Smooth muscle cell (in vitro differentiated cells): Measurements from ENCODE around the gene ARHGAP28. TPM values are rescaled to one million over a fixed set of nuclear protein-coding genes. Genes with fewer than 3 reads are reported as not detected.

Experiments
- DNase-seq: peaks from one replicate; lab custom pipeline; 2025; ENCODE audit not compliant: unreplicated experiment; lab: John Stamatoyannopoulos, UW
- H2AFZ ChIP-seq: fragments of 200-600 bp; sonication (generic); 2 replicates; pipeline ENCODE4 v1.6.0; 2016; ENCODE audit warnings: antibody characterized with exemption, low read depth, mild to moderate bottlenecking
- H3F3A ChIP-seq: fragments of 200-600 bp; sonication (generic); 2 replicates; pipeline ENCODE4 v1.6.0; 2017; ENCODE audit warnings: antibody characterized with exemption, low read depth
- H3K27ac ChIP-seq: fragments of 200-600 bp; sonication (generic); 2 replicates; pipeline ENCODE4 v1.5.1; 2016; ENCODE audit warnings: low read depth, mild to moderate bottlenecking
- H3K27me3 ChIP-seq: fragments of 200-600 bp; sonication (generic); 2 replicates; pipeline ENCODE4 v1.6.1; 2016; ENCODE audit warnings: low read depth, mild to moderate bottlenecking
- H3K36me3 ChIP-seq: fragments of 200-600 bp; sonication (generic); 2 replicates; pipeline ENCODE4 v1.5.1; 2016; ENCODE audit warnings: low read depth
- H3K4me1 ChIP-seq: fragments of 200-600 bp; sonication (generic); 2 replicates; pipeline ENCODE4 v1.5.1; 2016; ENCODE audit warnings: low read depth
- H3K4me2 ChIP-seq: fragments of 200-600 bp; sonication (generic); 2 replicates; pipeline ENCODE4 v1.6.0; 2016; ENCODE audit warnings: mild to moderate bottlenecking
- H3K4me3 ChIP-seq: fragments of 200-600 bp; sonication (generic); 2 replicates; pipeline ENCODE4 v1.5.1; 2016; ENCODE audit warnings: mild to moderate bottlenecking
- H3K79me2 ChIP-seq: fragments of 200-600 bp; sonication (generic); 2 replicates; pipeline ENCODE4 v1.6.0; 2016; ENCODE audit warnings: low read depth, mild to moderate bottlenecking
- H3K9ac ChIP-seq: fragments of 200-600 bp; sonication (generic); 2 replicates; pipeline ENCODE4 v1.6.0; 2016; ENCODE audit warnings: low read depth
- H3K9me3 ChIP-seq: fragments of 200-600 bp; sonication (generic); replicated peaks from 2 replicates; pipeline ENCODE4 v1.5.1; 2016; ENCODE audit warnings: low read depth
- H4K20me1 ChIP-seq: fragments of 200-600 bp; sonication (generic); 2 replicates; pipeline ENCODE4 v1.6.0; 2016; ENCODE audit warnings: low read depth
- CTCF ChIP-seq: fragments of 200-600 bp; sonication (generic); IDR thresholded peaks from 2 replicates; pipeline ENCODE4 v1.5.1; 2017; ENCODE audit warnings: borderline replicate concordance, mild to moderate bottlenecking, antibody characterized with exemption; ENCODE audit not compliant: insufficient read depth, poor library complexity, severe bottlenecking
- WGBS: methylation state at CpG from one replicate; pipeline ENCODE4 v1.1.7; 2016; ENCODE audit warnings: low lambda C conversion rate; 5-methylcytosine and 5-hydroxymethylcytosine counted together
- polyA plus RNA-seq: library from polyadenylated mRNA; unstranded; fragments of >200 nt; fragmentation: Nextera tagmentation; extraction: Ambion mirVana; gene quantifications from 2 replicates; pipeline ENCODE4 v1.2.1, GENCODE V29; 2016
- total RNA-seq: library from RNA; depleted of rRNA; stranded (reverse); fragments of >200 nt; gene quantifications from 2 replicates; pipeline ENCODE4 v1.2.3, GENCODE V29; 2014

Gene ARHGAP28
- total and polyA plus RNA-seq, 2 experiments from 2014 or later = 16.2 to 27.7 TPM

- DNase-seq = no peak
- peak overlapping the region; percentile 76 for H3K4me2 ChIP-seq
- 74% methylated on average over 2 of the region's 2 CpGs for WGBS
- no peaks in the 10 kb centered on the region for H4K20me1 ChIP-seq
- TF ChIP-seq CTCF = no peak
- peaks cover 15% of the 10 kb centered on the region for H3F3A ChIP-seq
- no peaks in the 10 kb centered on the region for H3K9me3 ChIP-seq
- no peak overlapping the region for H2AFZ ChIP-seq
- peak overlapping the region; percentile 94 for H3K27ac ChIP-seq
- peak overlapping the region; percentile 74 for H3K9ac ChIP-seq
- H3K4me1 ChIP-seq = peaks cover 63% of the 10 kb centered on the region
- peaks cover 40% of the 10 kb centered on the region for H3K79me2 ChIP-seq
- no peaks in the 10 kb centered on the region for H3K27me3 ChIP-seq
- no peaks in the 10 kb centered on the region for H3K36me3 ChIP-seq
- H3K4me3 ChIP-seq = peak overlapping the region; percentile 5
These were observed 12.3 kb downstream of the ARHGAP28 start for GRCh38 chr18:6741786-6742185.

GRCh38 chr18:6743999-6744398, 14.5 kb downstream of the ARHGAP28 start:
- Histone ChIP-seq H3K79me2 (peaks cover 23% of the 10 kb centered on the region), H3F3A (peaks cover 18% of the 10 kb centered on the region)

DNA sequence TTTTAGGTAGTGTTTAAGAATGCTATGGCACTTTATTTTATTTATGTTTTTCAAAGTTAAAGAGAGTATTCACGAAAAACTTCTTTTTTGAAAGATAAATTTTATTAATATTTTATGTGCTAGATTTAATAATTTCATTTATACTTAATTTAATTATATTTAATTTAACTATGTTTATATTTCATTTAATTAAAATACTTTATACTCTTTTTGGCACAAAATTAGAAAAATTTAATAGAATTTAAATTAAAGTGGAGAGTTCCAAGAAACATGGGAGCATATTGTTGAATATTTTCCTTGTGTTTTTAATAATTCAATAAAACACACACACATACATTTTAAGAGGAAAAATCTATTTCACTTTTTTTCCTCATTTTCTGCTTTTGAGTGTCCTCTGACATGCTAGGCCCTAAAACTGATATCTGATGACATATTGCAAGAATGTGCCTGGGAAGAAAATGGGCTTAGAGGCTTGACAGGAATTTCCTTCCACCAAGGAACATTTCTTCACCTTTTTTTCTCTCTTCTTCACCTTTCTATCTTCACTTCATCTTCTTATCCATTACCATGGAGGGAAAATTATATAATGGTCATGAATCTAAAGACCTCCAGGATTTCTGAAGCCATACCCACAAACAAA, 15.4 kb downstream of the ARHGAP28 start:
- peak overlapping the region; percentile 56 for H3K9ac ChIP-seq
- no peaks in the 10 kb centered on the region for H3K9me3 ChIP-seq
- H2AFZ ChIP-seq = no peak overlapping the region
- H3K79me2 ChIP-seq = peaks cover 28% of the 10 kb centered on the region
- peaks cover 51% of the 10 kb centered on the region for H3K4me1 ChIP-seq
- H3K4me2 ChIP-seq = peak overlapping the region; percentile 68
- no peaks in the 10 kb centered on the region for H4K20me1 ChIP-seq
- peaks cover 17% of the 10 kb centered on the region for H3F3A ChIP-seq
- no peaks in the 10 kb centered on the region for H3K36me3 ChIP-seq
- H3K27ac ChIP-seq = peak overlapping the region; percentile 89
- WGBS = 89% methylated on average over 1 of the region's 1 CpG
- no peak overlapping the region for H3K4me3 ChIP-seq
- no peak for TF ChIP-seq CTCF
- no peak for DNase-seq
- no peaks in the 10 kb centered on the region for H3K27me3 ChIP-seq

More at GRCh38 chr18:6743999-6744398, 14.5 kb downstream of the ARHGAP28 start:
- peak overlapping the region; percentile 56 for H3K9ac ChIP-seq
- no peaks in the 10 kb centered on the region for H3K36me3 ChIP-seq
- H3K27ac ChIP-seq = peak overlapping the region; percentile 89
- no peak for DNase-seq
- no peak overlapping the region for H2AFZ ChIP-seq
- H3K4me2 ChIP-seq = peak overlapping the region; percentile 52
- TF ChIP-seq CTCF = no peak
- H4K20me1 ChIP-seq = no peaks in the 10 kb centered on the region
- H3K9me3 ChIP-seq = no peaks in the 10 kb centered on the region
- WGBS = 67% methylated on average over 5 of the region's 5 CpGs
- no peak overlapping the region for H3K4me3 ChIP-seq
- H3K4me1 ChIP-seq = peaks cover 54% of the 10 kb centered on the region
- no peaks in the 10 kb centered on the region for H3K27me3 ChIP-seq
